ENCODE results near the gene GABBR2.

Gene GABBR2

DNA sequence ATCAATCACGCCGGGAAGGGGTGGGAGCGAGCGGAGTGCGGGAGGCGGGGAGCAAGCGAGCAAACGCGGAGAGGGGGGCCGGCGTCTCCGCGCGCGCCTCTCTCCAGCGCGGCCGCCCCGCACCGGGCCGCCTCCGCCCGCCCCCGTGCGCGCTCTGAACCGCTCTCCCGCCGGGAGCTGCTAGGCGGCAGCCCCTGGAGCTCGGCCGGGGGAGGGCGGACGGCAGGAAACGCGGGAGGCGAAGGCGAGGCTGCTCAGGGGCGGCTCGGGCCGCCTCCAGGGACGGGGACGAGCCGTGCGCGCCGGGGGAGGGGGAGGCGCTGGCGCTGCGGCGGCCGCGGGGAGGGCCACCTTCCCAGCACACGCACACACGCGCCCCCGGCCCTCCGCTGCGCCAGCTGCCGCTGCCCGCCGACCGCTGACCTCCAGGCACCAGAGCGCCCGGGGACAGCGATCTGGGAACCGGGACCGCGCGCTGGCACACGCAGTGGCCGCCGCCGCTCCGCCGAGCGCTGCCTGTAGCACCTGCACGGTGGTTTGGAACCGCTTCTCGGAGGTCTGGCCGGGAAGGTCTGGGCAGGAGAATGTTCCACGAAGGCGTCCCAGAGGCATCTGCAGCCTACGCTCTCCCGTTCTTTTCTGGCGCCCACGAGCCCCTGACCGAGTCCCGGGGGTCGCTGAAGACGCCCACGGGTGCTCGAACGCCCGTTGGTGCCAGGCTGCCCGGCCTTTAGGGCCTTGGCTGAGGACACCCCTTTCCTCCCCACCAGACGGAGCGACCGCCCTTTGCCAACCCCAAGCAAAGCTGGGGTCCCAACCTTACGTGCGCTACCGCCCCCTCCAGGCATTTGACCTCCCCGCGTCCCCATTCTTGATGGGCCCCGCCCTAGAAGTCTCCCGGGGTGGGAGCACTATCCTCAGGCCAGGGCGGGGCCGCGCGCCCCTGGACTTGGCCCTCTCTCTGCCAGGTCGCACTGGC, at the start of gene GABBR2:
Gene GABBR2 (minus strand): TSS at position 3 of the 979 bp plus-strand sequence. CDS start 198 bp downstream, outside the sequence.
- no peak for DNase-seq (ENCODE audit: low read depth in 2 of 2)

DNA sequence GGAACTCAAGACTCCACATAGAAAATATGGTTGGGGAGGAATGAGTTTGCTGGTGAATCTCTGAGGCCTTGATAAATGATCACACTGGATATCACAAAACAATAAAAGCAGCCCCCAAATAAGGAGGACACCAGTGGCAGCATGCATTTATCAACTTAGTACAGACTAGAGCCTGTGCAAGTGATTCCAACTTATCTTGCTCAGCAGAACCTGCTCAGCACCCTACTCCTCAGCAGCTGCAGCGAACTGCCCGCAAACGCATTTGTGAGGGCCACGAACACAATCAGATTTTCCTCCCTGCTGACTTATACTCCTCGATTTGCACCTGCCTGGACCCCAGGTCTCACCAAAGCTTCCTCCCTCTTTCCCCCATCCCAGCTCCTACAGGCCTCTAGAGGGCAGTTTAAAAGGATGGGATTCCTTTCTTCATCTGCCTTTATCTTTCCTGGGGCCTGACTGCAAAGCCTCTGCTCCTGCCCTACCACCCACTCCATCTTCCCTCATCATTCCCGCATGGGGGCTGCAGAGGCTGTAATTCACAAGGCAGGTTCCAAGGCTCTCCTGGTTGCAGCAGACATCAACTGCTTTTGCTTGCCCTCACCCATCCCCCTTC, 46.4 kb upstream of the GABBR2 start:
- DNase-seq (ENCODE audit: low read depth in 2 of 2): no peak

DNA sequence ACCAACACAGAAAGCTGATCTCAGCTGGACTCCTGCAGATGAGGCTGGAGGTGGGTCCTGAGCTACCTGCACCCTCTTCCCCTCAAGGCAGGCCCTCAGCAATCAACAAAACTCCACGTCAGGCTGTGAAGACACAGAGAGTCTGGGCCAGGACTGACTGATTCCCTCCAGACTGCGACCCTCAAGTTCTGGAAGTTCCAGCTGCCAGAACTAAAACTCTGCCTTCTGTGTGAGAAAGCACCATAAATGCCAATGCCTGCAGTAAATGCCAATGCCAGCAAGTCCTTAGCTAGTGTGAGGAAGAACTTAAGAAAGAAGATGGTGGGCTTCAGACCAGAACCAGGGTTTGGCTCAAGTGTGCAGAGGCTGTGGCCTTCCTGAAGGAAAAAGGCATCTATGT, 42.5 kb upstream of the GABBR2 start:
- no peak for DNase-seq (ENCODE audit: low read depth in 2 of 2)

DNA sequence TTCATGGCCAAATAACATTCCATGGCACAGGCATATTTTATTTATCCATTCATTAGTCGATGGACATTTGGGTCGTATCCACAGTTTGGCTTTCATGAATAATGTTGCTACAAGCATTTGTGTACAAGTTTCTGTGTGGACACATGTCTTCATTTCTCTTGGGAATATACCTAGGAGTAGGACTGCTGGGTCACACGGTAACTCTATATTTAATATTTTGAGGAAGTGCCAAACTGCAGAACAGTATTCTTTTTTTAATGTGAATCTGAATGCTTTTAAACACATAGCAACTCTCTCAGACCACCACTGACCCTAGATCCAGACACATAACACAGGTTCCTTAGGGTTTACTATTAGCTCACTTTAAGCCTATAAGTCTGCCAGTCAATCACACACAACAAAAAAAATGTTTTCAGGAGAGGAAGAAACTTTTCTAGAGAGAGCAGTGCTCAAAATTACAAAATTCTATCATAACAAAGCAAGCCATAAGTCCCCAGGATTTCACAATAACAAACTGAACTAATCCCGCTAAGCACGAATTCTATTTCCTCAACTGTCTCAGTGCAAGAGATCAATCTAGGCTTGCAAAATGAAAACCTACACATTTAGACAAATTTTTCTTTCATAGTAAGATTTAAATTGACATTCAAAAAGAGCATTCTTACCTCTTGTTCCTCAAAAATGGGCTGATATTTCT, 41.8 kb upstream of the GABBR2 start:
- DNase-seq (ENCODE audit: low read depth in 2 of 2): no peak

DNA sequence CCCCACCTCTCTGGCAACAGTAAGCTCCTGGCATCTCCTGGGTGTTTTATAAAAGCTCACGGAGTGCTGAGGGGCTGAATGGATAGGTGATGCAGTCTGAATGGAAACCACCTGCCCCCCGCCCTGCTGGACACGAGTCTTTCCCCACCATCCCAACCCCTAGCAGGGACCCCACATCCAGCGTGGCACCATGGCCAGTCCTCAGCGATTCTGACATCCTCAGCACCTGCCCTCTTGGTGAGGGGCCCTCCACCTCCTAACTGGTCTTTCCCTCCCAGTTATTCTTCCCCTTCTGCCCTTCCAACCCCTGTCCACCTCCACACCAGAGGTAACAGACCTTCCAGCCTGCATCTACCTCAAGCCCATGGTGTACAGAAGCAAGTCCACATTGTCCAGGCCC, 38.7 kb upstream of the GABBR2 start:
- no peak for DNase-seq (ENCODE audit: low read depth in 2 of 2)

DNA sequence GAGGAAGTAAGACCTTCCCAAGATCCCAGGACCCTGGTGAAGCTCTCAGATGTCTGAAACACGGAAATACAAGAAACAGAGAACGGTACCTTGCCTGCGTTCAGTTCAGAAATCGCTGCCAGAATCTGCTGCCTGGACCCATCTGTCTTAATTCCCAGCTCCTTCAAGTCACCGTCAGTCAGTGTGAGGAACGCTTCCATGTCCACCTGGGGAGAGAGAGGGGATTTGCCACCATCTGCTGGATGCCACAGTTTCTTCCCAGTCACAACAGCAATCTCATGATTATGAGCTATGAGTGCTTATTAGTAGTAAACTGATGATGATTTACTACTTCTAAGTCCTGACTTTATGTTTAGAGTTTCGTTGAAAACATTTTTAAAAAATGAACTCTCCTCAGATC, 36.7 kb upstream of the GABBR2 start:
- DNase-seq (ENCODE audit: low read depth in 2 of 2): no peak

DNA sequence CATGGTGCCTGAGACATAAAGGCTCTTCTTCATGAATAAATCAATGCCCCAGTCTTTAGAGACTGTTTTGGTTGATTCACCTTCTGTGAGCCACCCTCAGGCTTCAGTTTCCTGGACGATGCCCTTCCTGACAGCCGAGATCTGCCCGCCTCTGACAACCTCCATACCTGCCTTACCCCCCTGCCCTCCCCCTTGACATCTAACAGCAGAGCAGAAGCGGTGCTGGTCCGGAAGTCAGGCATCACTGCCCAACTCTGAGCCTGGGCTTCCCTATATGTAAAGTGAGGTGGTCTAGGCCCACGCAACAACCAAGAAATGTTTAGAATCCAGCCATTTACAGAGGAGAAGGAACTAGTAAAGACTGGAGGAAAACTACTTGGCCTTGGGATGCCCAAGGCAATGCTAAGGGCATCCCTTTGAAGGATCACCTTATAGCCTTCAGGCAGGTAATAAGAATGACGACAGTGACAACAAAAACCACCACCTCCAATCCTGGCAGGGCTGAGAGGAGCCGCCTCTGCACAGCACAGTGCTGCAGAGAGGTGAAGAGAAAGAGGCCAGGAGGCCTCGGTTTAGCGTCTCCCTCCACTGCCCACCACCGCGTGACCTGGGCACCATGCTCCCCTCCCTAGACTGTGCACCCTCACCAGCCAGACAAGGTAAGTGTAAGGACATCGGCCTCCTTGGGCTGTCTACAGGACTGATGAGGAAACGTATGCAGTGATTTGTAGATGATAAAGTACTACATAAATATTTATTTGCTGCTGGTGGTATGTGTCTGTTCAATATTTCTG, 35.3 kb upstream of the GABBR2 start:
- DNase-seq (ENCODE audit: low read depth in 2 of 2): no peak

DNA sequence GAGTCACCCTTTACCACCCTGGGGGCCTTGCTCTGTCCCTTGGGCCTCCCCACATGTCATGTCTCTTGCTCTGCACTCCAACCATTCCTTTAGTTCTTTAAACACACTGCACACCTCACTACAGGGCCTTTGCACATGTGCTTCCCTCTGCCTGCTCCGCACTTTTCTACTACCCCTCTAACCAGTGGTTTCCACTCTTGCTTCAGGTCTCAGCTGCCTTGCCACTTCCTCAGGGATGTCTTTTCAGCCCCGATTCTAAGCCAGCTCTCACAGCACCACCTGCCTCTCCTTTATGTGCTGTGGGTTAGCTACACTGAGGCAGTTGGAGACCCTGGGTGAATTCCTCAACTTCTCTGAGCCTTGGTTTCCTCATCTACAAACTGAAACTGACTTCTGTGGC, 34.6 kb upstream of the GABBR2 start:
- no peak for DNase-seq (ENCODE audit: low read depth in 2 of 2)

DNA sequence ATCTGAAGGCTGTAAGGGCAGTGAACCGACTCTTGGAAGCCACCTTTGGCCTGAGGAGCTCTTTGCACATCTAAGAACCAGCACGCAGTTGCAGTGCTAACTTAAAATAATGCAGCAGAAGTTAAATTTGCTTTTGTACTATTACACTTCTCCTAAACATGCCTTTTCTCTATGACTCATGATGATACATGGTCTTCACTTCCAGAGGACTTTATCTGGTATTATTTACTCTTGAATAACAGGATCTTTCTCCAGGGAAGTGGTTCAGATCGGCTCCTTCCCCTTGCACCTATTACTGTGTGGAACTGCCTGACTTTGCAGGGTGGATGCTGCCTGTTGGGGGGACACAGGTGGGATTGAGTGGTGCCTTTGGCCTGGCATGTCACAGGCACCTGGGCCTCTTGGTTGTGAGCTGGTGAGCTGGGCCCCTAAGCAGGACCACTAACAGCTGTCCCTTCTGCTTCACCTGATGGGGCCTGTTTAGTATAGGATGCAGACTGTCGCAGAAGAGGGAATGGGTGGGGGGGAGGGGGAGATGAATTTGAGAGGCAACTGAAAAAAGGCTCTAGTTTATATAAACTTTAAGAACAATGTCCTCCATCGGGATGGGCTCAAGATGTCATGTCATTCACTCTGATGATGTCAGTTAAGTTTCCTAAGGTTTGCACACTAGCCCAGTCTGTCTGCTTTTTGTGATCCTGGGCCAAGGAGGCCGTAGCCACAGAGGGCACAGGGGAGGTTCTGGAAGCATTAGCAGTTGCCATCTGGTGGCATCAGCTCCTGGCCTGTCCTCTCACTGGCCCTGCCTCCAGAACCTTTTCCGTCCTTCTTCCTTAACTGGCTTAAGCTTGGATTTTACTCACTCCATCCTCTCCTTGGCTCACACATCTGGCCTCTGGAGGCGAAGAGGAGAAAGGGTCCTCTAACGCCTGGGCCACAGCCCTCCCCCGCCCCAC, 33.9 kb upstream of the GABBR2 start:
- DNase-seq (ENCODE audit: low read depth in 2 of 2): no peak

DNA sequence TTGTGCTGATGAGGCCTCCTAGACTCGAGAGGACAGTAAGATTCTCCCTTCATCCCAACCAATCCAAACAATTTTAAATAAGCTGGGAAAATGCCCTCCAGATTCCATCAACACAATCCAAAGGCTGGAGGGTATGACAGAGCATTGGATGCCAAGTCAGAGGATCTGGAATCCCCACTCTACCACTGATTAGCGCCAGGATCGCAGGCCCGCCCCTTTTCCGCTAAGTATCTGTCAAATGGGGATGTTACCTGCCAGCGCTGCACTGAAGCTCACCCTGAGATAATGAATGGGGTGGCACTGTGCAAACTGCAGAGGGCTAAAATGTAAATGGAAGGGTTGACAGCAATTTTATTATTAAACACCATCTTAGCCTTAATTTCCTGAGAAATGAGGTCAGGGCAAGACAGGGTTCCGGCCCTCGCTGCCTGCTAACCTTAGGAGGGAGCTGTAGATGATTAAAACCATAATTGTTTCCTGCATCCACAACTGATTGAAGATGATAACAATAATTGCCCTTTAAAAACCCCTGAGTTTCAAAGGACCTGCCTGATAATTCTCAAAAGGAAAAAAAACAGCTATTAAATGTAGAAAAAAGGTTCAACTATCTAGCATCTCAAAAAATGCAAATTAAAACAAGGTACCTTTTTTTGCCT, 31.6 kb upstream of the GABBR2 start:
- DNase-seq (ENCODE audit: low read depth in 2 of 2): no peak

DNA sequence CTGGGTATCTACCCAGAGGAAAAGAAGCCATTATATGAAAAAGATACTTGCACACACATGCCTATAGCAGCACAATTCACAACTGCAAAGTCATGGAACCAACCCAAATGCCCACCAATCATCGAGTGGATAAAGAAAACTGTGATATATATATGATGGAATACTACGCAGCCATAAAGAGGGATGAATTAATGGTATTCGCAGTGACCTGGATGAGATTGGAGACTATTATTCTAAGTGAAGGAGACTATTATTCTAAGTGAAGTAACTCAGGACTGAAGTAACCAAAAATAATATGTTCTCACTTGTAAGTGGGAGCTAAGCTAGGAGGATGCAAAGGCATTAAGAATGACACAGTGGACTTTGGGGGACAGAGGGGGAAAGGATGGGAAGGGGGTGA, 30.0 kb upstream of the GABBR2 start:
- DNase-seq (ENCODE audit: low read depth in 2 of 2): no peak

DNA sequence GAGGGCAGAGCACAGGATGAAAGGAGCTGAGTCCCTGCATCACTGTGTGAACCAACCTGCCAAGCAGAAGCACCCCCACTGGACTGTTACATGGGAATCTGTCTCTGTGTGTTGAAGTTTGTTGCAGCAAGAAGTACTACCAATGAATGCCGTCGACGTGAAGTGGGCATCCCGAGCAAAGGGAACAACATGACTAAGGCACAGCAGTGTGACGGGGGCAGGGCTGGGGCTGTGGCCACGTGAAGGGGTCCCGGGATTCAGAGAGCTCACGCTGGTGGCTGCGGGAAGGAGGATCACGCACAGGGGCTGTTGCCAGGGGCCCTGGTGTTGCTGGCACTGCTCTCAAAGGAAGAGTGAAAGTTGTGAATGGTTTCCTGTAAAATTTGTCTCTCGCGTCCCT, 27.5 kb upstream of the GABBR2 start:
- no peak for DNase-seq (ENCODE audit: low read depth in 2 of 2)

DNA sequence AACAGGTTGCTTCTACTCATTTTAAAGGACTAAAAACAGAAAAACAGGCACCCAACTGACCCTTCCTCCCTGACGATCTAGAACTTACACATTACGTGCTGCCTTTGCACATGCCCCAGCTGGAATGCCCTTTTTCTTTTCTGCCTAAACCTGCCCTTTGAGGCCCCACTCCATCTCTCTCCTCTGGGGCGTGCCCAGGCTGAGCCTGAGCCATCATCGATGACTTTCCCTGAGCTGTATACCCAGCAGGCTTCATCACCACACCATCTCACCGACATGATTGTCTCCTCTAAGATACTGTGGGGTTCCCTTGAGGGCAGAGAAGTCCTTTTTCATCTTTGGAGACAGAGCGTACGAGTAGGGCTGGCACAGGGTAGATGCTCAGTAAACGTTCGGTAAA, 24.1 kb upstream of the GABBR2 start:
- no peak for DNase-seq (ENCODE audit: low read depth in 2 of 2)

DNA sequence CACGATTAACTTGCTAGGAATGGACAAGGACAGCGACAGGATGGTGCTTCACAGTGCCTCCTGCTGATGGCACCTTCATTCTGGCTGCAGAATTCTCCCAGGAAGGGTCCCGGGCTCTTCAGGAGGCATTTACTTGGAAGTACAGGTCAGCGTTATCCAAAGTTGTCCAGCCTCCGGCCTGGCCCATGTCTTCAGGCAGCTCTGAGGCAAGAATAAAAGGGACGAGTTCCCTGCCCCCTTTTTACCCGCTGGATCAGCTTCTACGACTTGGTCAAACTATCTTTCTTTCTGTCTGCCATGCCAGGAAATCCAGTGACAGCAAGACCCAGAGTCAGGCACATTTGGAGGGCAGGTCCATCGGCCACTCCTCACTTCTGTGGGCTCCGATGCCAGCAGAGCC, 23.4 kb upstream of the GABBR2 start:
- no peak for DNase-seq (ENCODE audit: low read depth in 2 of 2)

DNA sequence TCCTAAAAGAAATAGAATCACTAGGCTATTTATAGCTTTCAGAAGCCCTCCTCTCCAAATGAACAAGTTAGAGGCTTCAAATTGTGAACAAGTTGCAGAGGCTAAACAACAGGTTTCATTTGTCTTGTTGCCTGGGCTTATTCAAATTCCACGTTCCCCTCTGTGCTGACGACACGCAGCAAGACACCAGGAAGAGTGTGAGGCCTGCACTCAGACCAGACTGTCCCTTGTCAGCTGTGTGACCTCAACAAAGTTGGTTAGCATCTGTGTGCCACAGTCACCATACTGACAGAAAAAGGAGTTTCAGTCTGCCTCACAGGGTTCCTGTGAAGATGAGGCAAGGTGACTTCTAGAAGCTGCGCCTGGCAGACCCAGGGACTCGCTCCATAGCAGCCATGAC, 22.1 kb upstream of the GABBR2 start:
- DNase-seq (ENCODE audit: low read depth in 2 of 2): no peak

DNA sequence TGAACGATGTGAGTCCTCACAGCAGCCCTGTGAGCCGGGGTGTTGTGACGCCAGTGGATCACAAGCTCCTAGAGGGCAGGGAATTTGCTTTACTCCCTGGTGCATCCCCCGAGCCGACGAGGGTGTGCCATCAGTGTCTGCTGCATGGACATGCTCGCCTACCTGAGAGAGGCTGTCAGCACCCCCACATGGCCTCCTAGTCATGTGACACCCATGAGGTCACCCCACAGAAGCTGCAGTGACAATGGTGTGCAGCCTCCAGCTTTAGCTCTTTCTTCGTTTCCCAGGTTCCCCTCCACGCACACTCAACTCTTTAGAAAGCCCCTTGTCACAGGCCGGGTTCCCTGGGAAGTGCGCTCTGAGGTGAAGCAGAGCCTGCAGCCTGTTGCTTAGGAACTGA, 19.8 kb upstream of the GABBR2 start:
- no peak for DNase-seq (ENCODE audit: low read depth in 2 of 2)

DNA sequence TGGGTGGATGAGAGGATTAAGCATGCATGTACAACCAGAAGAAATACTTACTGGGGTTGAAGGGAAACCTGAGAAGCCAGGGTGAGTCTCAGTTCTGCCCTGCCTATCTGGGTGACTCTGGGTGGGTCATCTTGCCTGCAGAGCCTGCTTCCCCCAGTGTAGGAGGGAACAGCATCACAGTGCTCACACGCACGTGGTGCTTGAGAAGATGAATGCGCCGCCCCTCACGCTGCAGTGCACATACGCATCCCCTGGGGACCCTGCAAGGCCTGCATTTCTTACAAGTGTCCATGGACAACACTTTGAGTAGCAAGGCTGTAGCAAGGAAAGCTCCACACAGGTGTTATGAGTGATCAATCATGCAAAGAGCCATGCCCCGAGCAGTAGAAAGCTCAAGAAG, 18.7 kb upstream of the GABBR2 start:
- DNase-seq (ENCODE audit: low read depth in 2 of 2): no peak

DNA sequence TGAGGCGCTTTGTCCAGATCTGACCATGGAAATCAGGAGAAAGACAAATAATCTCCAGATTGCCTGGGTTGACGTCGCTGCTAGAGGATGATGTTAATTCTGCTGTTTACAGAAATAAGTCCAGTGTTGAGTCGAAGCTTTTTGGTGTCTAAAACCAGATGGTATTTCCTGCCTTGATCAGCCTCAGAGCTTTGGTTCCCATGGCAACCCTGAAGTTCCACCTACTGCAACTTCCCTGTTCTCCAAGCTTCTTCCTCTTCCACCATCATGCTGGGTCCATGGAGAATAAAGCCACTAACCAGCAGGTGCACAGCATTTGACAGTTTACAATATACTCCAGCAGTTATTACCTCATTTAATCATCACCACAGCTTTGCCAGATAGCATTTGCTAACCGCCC, 18.0 kb upstream of the GABBR2 start:
- no peak for DNase-seq (ENCODE audit: low read depth in 2 of 2)

DNA sequence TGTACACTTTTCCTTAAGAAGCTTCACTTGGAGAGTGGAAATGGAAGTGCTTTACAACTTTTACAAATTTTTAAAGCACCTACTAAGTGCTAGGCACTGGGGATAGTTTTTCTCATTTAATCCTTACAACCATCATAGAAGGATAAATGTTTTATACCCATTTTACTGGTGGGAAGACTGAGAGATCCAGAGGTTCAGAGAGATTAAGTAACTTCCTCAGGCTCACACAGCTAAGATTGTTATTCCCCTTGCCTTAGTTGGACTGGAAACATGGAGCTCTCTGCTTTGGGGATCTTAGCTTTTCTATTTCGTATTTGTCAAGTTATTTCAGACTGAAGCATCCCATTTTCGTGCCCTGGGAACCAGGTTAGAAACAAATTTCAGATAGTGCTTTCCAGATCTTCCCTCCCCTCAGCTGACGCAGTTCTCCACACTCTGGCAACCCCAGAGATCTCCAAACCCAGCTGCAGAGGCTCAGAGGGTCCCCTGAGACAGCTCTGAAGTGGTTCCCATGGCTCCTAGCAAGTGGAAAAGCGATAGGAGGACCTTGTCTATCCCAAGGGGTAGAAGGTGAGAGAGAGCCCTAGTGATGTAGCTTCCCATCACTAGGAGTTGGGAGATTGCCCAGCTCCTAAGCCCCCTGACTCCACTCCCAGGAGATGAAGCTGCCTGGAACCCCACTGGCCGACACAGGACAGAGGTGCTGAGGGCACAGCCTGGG, 16.2 kb upstream of the GABBR2 start:
- DNase-seq (ENCODE audit: low read depth in 2 of 2): no peak

DNA sequence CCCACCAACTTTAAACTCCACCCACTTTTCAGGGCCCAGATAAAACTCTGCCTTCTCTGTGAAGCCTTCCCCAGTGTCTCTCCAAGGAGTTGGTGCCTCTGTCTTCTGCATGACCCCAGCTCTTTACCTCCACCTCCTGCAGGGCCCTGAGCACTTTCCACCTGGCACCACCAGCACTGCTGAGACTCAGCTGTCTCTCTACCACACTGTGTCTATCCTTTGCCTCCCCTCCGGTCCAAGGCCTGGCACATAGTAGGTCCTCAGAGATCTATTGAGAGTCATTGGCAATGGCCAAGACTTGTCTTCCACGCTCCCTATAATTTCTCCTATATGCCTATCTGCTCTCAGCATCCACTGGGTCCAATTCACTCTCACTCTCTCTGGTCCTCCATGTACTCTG, 12.9 kb upstream of the GABBR2 start:
- DNase-seq (ENCODE audit: low read depth in 2 of 2): no peak

All from stimulated activated CD4-positive, alpha-beta T cell treated with anti-CD3 and anti-CD28 coated beads, Interleukin-1b, Interleukin-23, amount 100 ng/mL, for 4 hours (primary cell).